BLaER1 (cell line): ENCODE data around the gene ABHD1.

ENCODE experiments used
- H3K27ac ChIP-seq: shearing (Covaris generic); formaldehyde crosslinking; 2 replicates; pipeline ENCODE4 v1.8.1; 2022
- H3K27me3 ChIP-seq: shearing (Covaris generic); formaldehyde crosslinking; 2 replicates; pipeline ENCODE4 v1.8.1; 2022
- H3K36me3 ChIP-seq: shearing (Covaris generic); formaldehyde crosslinking; 2 replicates; pipeline ENCODE4 v1.8.1; 2022
- H3K4me1 ChIP-seq: shearing (Covaris generic); formaldehyde crosslinking; 2 replicates; pipeline ENCODE4 v1.8.1; 2022
- H3K4me2 ChIP-seq: shearing (Covaris generic); formaldehyde crosslinking; 2 replicates; pipeline ENCODE4 v1.8.1; 2022
- H3K4me3 ChIP-seq: shearing (Covaris generic); formaldehyde crosslinking; 2 replicates; pipeline ENCODE4 v1.8.1; 2022
- H3K9ac ChIP-seq: shearing (Covaris generic); formaldehyde crosslinking; 2 replicates; pipeline ENCODE4 v1.8.1; 2022
- H3K9me3 ChIP-seq: shearing (Covaris generic); formaldehyde crosslinking; 2 replicates; pipeline ENCODE4 v1.8.1; 2022
- H4K20me1 ChIP-seq: shearing (Covaris generic); formaldehyde crosslinking; 2 replicates; pipeline ENCODE4 v1.8.1; 2022
- Cebpa-rat ChIP-seq: shearing (Covaris generic); IDR thresholded peaks from 2 replicates; pipeline ENCODE4 v1.8.1; 2022

ABHD1 gene

GRCh38 chr2:27149570-27150405 is 26.2 kb downstream of the ABHD1 start:
- no peak overlapping the region for H3K4me3 ChIP-seq
- peaks cover 14% of the 10 kb centered on the region for H3K4me1 ChIP-seq
- H3K27me3 ChIP-seq = no peaks in the 10 kb centered on the region
- H3K9ac ChIP-seq = no peak overlapping the region
- no peaks in the 10 kb centered on the region for H3K9me3 ChIP-seq
- H3K4me2 ChIP-seq = no peak overlapping the region
- no peaks in the 10 kb centered on the region for H4K20me1 ChIP-seq
- TF ChIP-seq Cebpa-rat = no peak
- no peak overlapping the region for H3K27ac ChIP-seq
- no peaks in the 10 kb centered on the region for H3K36me3 ChIP-seq

DNA sequence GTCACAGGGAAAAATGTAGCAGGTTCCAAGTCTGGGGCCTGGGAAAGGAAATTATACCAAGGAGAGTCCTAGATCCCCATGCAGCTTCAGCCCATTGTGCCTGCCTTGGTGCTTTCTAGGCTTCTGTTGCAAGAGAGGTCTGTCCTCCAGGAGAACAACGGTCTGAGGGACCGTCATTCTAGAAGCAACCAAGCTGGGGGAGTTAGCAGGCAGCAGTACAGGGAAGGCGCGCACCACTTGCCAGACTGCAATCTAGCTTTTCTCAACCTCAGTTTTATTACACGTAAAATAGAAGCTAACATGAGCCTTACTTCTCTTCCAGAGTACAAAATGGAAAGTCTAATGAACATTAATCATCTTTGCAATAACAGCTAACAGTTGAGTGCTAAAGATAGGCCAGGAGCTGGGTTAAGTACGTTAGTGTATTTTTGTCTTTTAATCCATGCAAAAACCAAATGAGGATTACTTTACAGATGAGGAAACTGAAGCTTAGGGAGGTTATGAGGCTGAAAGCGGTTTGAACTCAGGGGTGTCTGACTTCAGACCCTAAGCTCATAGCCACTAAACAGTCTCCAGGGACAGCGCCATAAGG is 27.1 kb downstream of the ABHD1 start:
- no peak overlapping the region for H3K27ac ChIP-seq
- no peak overlapping the region for H3K4me3 ChIP-seq
- H3K27me3 ChIP-seq = no peaks in the 10 kb centered on the region
- no peak overlapping the region for H3K4me2 ChIP-seq
- no peak overlapping the region for H3K9ac ChIP-seq
- H3K9me3 ChIP-seq = no peaks in the 10 kb centered on the region
- H3K4me1 ChIP-seq = peaks cover 14% of the 10 kb centered on the region
- no peaks in the 10 kb centered on the region for H4K20me1 ChIP-seq
- H3K36me3 ChIP-seq = no peaks in the 10 kb centered on the region
- TF ChIP-seq Cebpa-rat = no peak

DNA sequence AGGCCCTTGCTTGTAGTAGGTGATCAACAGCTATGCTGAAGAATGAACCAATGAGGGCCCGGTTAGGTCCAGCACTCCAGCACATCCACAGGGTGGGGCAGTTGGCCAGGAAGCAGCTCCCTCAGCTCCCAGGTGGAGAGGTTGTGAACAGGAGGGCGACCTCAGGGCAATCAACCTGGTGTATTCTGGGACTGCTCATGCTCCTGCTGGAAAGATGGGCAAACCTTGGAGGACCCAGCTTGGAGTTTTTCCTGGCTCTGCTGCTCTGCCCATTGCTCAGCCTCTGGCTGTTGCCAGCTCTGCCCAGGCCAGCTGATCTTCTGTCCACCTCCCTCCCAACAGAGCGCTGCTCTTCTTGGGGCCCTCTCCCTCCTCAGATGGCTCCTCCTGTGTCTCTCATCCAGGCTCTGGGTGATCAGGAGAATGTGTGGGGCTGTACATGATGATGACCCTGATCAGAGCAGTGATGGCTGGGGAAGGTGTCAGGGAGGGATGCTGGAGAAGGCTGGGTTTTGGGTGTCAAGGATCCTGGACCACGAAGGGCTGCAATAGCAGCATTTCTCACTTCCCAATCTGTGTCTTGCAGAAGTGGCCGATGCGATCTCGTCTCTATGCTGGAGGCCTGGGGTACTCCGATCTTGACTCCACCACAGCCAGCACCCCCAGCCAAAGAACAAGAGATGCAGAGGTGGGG is 28.6 kb downstream of the ABHD1 start:
- Histone ChIP-seq H3K4me1 (peaks cover 10% of the 10 kb centered on the region), H3K4me2 (no peak overlapping the region)
- no peak for TF ChIP-seq Cebpa-rat

DNA sequence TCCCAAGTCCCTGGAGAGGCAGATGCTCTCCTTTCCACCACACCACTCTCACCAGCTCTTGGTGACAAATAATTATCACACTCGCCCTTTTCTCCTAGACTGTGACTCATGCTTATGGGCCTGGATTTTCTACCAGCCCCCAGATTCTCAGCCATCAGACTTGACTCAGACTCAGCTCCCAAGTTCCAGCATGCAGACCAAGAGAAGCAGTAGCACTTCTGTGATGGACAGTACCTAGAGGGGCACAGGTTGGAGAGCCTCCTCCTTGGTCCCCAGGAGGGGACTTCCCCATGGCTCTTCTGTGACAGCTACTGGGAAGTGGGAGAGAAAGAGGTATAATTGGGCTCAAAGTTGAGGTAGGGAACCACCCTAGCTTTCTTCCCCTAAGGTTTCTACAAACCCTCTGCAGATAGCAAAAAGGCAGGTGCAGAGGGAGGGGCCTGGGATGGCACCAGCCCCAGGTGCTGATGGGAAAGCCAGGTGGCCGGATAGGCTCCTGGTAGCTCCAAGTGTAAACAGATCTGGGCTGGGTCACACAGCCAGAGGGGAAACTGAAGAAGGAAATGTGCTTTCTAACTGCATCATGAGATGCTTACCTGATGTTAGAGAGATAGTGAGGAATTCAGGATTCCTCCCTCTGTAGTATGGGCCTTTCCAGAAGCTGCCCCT is 29.3 kb downstream of the ABHD1 start:
- no peaks in the 10 kb centered on the region for H4K20me1 ChIP-seq
- no peak overlapping the region for H3K27ac ChIP-seq
- TF ChIP-seq Cebpa-rat = no peak
- no peak overlapping the region for H3K4me3 ChIP-seq
- peaks cover 3% of the 10 kb centered on the region for H3K4me1 ChIP-seq
- no peaks in the 10 kb centered on the region for H3K9me3 ChIP-seq
- no peak overlapping the region for H3K4me2 ChIP-seq
- no peak overlapping the region for H3K9ac ChIP-seq
- H3K27me3 ChIP-seq = no peaks in the 10 kb centered on the region
- no peaks in the 10 kb centered on the region for H3K36me3 ChIP-seq

More for the DNA sequence above, 28.6 kb downstream of the ABHD1 start:
- no peaks in the 10 kb centered on the region for H3K9me3 ChIP-seq
- no peak overlapping the region for H3K9ac ChIP-seq
- H3K36me3 ChIP-seq = no peaks in the 10 kb centered on the region
- H3K27ac ChIP-seq = no peak overlapping the region
- no peaks in the 10 kb centered on the region for H4K20me1 ChIP-seq
- H3K4me3 ChIP-seq = no peak overlapping the region
- no peaks in the 10 kb centered on the region for H3K27me3 ChIP-seq

- H3K4me3 ChIP-seq = no peak overlapping the region
- H4K20me1 ChIP-seq = no peaks in the 10 kb centered on the region
- H3K9ac ChIP-seq = no peak overlapping the region
- H3K27ac ChIP-seq = no peak overlapping the region
- no peaks in the 10 kb centered on the region for H3K4me1 ChIP-seq
- no peaks in the 10 kb centered on the region for H3K36me3 ChIP-seq
- no peak for TF ChIP-seq Cebpa-rat
- H3K27me3 ChIP-seq = no peaks in the 10 kb centered on the region
- no peaks in the 10 kb centered on the region for H3K9me3 ChIP-seq
- no peak overlapping the region for H3K4me2 ChIP-seq
Observed at GRCh38 chr2:27154488-27154887, 30.9 kb downstream of the ABHD1 start.

DNA sequence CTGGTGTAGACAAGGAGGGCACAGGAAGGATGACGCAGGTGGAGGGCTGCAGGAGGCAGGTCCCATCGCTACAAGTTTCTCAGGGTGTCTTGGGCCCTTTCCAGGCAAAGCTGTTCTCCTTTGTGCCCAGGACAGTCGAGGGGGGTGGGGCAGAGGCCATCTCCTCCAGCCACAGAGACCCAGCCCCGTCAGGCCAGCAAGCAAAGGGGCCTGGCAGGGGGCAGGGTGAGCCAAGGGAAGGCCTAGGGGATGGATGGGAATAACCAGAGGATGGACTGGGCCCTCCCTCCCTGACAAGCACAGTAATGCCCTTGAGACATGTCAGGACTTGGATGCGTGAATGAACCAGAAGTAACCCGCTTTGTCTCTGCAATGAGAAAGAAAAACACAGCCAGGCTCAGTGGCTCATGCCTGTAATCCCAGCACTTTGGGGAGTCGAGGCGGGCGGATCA is 31.5 kb downstream of the ABHD1 start:
- no peaks in the 10 kb centered on the region for H3K4me1 ChIP-seq
- no peaks in the 10 kb centered on the region for H3K27me3 ChIP-seq
- H3K27ac ChIP-seq = no peak overlapping the region
- H3K36me3 ChIP-seq = no peaks in the 10 kb centered on the region
- H4K20me1 ChIP-seq = no peaks in the 10 kb centered on the region
- TF ChIP-seq Cebpa-rat = no peak
- H3K9me3 ChIP-seq = no peaks in the 10 kb centered on the region
- H3K4me2 ChIP-seq = no peak overlapping the region
- no peak overlapping the region for H3K4me3 ChIP-seq
- no peak overlapping the region for H3K9ac ChIP-seq

GRCh38 chr2:27158468-27158867 is 34.9 kb downstream of the ABHD1 start:
- Histone ChIP-seq H3K4me2 (no peak overlapping the region), H3K4me1 (no peaks in the 10 kb centered on the region), H3K4me3 (no peak overlapping the region), H3K27me3 (no peaks in the 10 kb centered on the region), H3K27ac (no peak overlapping the region), H3K36me3 (no peaks in the 10 kb centered on the region), H3K9ac (no peak overlapping the region), H4K20me1 (no peaks in the 10 kb centered on the region), H3K9me3 (no peaks in the 10 kb centered on the region)
- TF ChIP-seq Cebpa-rat = no peak

GRCh38 chr2:27159271-27159670 is 35.7 kb downstream of the ABHD1 start:
- no peaks in the 10 kb centered on the region for H3K9me3 ChIP-seq
- H4K20me1 ChIP-seq = no peaks in the 10 kb centered on the region
- H3K4me2 ChIP-seq = no peak overlapping the region
- no peak overlapping the region for H3K9ac ChIP-seq
- no peak overlapping the region for H3K27ac ChIP-seq
- no peaks in the 10 kb centered on the region for H3K27me3 ChIP-seq
- TF ChIP-seq Cebpa-rat = no peak
- H3K4me3 ChIP-seq = no peak overlapping the region
- no peaks in the 10 kb centered on the region for H3K36me3 ChIP-seq
- H3K4me1 ChIP-seq = no peaks in the 10 kb centered on the region

GRCh38 chr2:27160191-27160590 is 36.6 kb downstream of the ABHD1 start:
- TF ChIP-seq Cebpa-rat = no peak
- no peak overlapping the region for H3K4me3 ChIP-seq
- no peaks in the 10 kb centered on the region for H3K9me3 ChIP-seq
- no peak overlapping the region for H3K9ac ChIP-seq
- H3K36me3 ChIP-seq = no peaks in the 10 kb centered on the region
- H3K4me2 ChIP-seq = no peak overlapping the region
- no peaks in the 10 kb centered on the region for H3K4me1 ChIP-seq
- H3K27ac ChIP-seq = no peak overlapping the region
- no peaks in the 10 kb centered on the region for H3K27me3 ChIP-seq
- no peaks in the 10 kb centered on the region for H4K20me1 ChIP-seq
